Endothelial cell of umbilical vein (primary cell): Measurements from ENCODE around the gene RAB8A.

Experiments used
- CTCF ChIP-seq, 2 donors: IDR thresholded peaks; 1 replicate in 1 of 2; 2 replicates in 1 of 2; pipeline ENCODE4 v1.5.1; 2011; ENCODE audit warnings: low read length in 2 of 2, mild to moderate bottlenecking in 2 of 2, moderate library complexity in 2 of 2, control low read depth in 1 of 2, inconsistent platforms in 1 of 2, low read depth in 1 of 2; ENCODE audit not compliant: insufficient read depth in 1 of 2; ENCODE audit errors: extremely low read depth in 1 of 2
- MYC ChIP-seq: IDR thresholded peaks from one replicate; pipeline ENCODE4 v1.6.1; 2011; ENCODE audit warnings: mild to moderate bottlenecking, low read depth, low read length
- POLR2A ChIP-seq: IDR thresholded peaks from 2 replicates; pipeline ENCODE4 v1.6.1; 2012; ENCODE audit warnings: low read depth, mild to moderate bottlenecking, control low read depth, low read length
- POLR2AphosphoS5 ChIP-seq: IDR thresholded peaks from 2 replicates; pipeline ENCODE4 v1.6.1; 2012; ENCODE audit warnings: low read depth, mild to moderate bottlenecking, control low read depth, low read length, moderate library complexity; ENCODE audit not compliant: insufficient read depth

GRCh38 chr19:16094360-16095070, 17.2 kb upstream of the RAB8A start:
- TF ChIP-seq CTCF (IDR thresholded peaks at IDR 0.05; ENCODE audit: extremely low read depth in 1 of 2, insufficient read depth in 1 of 2, low read depth in 1 of 2, low read length in 2 of 2), result no peak
- no peak for TF ChIP-seq MYC
- TF ChIP-seq POLR2AphosphoS5, result no peak
- no peak for TF ChIP-seq POLR2A
